CD4-positive, alpha-beta T cell treated with Interleukin-15 for 4 hours (primary cell): ENCODE data around the gene CNST.
"Not testable (repeated sequence)": the region's sequence is repeated elsewhere in the genome, so short reads cannot be mapped to it uniquely, and the experiment has no call there.

Source experiments
- DNase-seq: peaks from one replicate; pipeline ENCODE4 v3.0.0-alpha.2; 2020; ENCODE audit warnings: low spot score

Gene CNST

DNA sequence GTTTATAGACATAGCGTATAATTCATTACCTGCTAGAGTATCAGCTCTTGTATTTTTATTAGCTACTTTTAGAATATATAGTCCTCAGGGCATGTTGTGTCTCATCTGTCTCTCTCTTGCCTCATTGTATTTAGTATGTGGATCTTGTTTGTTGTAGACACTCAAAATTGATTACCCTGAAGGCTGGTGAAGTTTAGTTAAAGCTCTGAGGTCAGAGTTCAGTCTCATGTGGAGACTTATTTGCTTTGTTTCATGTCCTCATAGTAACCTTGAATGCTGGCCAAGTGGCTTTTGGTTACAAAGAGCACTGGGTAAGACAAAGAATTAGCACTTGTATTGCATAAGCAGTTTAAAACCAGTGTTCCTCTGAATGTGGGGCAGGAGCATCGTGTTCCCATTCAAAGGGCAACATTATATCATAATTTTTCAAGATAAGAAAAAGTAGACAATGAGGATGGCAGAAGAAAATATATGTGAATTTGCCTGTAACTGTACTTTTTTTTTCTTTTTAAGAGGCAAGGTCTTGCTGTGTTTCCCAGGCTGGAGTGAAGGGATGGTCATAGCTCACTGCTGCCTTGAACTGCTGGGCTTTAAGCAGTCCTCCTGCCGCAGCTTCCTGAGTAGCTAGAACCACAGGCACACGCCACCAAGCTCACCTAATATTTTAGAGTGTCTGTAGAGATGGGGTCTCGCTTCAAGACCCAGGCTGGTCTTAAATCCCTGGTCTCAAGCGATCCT is 17.4 kb downstream of the CNST start:
- no peak for DNase-seq

GRCh38 chr1:246587032-246587431 is 20.8 kb downstream of the CNST start:
- DNase-seq = no peak

DNA sequence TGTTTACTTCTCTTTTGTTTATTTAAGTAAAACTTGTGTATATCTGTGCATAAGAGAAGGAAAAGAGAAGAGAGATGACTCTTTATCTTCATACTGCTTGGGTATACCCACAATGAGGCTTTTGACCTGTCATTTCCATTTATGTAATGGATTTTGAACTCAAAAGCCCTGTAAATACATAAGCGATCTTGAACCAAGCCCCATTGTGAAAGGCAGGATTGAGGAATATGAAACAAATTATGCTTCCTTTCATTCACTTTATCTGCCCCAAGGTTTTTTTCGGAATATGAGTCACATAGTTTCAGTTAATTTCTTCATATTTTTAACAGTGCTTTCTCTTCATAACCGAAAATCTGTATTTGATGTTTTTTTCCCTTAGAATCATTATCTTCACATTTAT is 21.4 kb downstream of the CNST start:
- DNase-seq = no peak

- DNase-seq = no peak
Observed at GRCh38 chr1:246588159-246588721, 22.0 kb downstream of the CNST start.

GRCh38 chr1:246589919-246590318 is 23.7 kb downstream of the CNST start:
- not testable (repeated sequence) for DNase-seq

DNA sequence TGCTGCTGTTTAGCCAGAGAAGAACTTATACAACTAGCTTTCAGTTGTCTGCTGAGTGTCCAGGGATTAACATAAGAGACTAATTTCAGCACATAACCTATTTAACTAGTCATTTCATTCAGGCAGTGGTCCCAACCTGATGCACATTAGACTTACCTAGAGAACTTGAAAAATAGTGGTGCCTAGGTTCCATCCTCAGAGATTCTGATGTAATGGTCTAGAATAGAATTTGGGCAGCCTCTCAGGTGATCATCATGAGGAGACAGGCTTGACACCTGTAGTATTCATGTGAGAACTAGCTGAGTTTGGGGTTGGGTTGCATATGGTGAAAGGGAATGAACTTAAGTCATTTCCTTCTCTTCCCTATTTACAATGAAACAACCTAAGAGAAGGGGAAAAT is 24.8 kb downstream of the CNST start:
- no peak for DNase-seq

DNA sequence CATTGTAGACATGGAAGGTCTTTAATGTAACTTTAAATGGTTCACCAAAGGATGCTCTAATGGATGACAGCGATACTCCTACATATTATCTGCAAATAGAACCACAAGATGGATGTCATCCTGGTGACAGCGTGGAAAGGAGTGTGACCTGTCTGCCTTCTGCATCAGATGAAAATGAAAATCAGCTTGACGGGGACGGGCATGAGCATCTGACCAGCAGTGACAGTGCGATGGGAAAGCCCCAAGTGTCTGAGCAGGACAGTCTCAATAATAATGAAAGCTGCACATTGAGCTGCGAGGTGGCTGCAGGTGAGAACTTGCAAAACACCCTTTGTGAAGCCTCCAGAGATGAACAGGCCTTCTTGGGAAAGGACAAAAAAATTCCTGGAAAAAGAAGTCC is 25.2 kb downstream of the CNST start:
- no peak for DNase-seq

GRCh38 chr1:246591958-246592357 is 25.7 kb downstream of the CNST start:
- no peak for DNase-seq

DNA sequence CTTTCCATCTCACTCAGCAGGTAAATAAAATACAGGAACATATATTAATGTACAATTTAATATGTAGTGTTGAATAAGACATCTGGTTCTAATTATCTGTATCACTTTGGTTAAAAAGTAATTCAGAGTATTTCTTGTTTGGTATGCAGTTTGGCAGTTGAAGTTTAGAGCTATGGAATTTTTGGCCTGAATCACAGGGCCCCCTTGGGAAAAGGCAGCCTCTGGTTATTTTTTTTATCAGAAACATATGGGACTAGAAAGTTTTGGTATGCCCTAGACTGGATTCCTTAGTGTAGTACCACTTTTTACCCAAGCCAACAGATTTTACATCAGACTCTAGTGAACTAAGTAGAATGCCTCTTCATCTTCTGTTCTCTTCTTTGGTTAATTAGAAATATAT is 26.4 kb downstream of the CNST start:
- no peak for DNase-seq

DNA sequence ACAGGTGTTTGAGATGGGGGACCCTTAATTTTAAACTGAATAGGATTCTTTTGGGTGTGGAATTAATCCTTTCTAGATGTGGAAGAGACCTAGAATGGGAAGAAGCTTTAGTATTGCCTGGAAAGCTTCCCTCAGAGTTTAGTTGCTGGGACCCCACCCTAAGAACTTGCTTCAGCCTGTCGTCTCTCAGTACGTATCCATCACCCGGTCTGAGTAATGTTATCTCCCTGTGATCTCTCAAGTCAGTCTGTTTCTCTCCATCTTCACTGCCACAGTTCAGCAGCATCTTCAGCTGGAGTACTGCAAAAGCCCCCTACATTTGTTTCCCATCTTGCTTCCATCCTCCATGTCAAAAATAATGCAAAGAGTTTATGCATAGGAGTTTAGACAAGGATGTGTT is 28.9 kb downstream of the CNST start:
- no peak for DNase-seq

- no peak for DNase-seq
Observed at GRCh38 chr1:246597340-246597739, 31.1 kb downstream of the CNST start.

- no peak for DNase-seq
Observed at GRCh38 chr1:246597971-246598370, 31.7 kb downstream of the CNST start.

DNA sequence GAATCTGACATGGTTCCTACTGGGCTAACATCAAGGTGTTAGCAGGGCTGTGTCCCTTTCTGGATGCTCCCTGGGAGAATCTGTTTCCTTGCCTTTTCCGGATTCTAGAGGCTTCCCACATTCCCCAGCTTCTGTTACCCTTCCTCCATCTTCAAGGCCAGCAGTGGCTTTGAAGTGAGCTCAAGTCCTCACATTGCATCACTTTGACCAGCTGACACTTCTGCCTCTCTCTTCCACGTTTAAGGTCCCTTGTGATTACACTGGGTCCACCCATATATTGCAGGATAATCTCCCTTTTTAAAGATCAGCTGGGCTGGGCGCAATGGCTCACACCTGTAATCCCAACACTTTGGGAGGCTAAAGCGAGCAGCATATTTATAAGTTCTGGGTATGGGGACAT is 33.1 kb downstream of the CNST start:
- DNase-seq = no peak

- no peak for DNase-seq
Observed at GRCh38 chr1:246600579-246600978, 34.3 kb downstream of the CNST start.

- DNase-seq = peak; percentile 10
Observed at GRCh38 chr1:246602194-246602593, 35.9 kb downstream of the CNST start.

- not testable (repeated sequence) for DNase-seq
Observed at GRCh38 chr1:246605231-246605630, 39.0 kb downstream of the CNST start.

DNA sequence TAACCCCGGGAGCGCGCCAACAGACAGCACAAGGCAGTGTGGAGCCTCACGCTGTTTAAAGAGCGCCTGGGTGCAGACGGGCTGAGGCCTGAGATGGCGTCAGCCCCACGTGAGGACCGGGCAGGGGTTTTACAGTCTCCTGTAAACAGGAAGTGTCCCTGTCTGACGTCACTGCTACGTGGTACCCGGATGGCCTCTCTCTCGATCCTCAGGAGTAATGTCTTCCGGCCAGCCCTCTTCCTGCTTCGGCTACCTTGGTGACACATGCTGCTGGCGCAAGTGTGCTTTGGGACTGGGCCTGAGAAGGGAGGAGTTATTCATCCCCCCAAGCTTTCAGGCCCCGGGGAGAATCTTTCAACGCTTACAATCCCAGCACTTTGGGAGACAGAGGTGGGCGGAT is 41.2 kb downstream of the CNST start:
- DNase-seq = no peak

DNA sequence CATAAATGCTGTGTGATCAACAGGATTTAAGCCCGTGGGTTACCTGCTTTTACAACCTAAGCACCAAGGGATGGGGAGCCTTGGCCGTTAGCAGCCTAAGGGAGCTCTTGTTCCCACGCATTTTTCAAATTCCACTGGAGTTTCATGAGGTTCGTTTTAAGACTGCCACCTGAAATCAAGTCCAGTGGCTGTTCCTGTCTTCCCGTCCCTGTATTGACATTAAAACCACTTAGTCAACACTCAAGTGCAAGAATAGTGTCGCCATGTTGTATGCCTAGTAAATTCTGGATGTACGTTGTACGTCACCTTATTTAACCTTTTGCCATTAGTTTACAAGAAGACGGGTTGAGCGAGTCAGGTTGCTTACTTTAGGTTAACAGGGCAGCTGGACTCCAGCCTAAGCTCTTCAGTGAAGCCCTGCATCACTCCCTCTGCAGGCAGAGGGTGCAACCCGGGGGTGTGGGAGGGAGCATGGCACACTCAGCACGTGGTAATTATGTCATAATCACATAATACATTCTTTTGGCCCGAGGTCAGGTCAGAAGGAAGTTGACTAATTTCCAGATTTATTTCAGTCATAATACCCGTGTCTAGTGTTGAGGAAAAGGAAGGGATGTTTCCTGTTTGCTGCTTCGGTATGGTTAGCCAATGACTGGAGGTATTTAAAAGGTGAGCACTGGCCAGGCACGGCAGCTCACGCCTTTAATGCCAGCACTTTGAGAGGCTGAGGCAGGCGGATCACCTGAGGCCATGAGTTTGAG is 42.5 kb downstream of the CNST start:
- DNase-seq = peak; percentile 14

DNA sequence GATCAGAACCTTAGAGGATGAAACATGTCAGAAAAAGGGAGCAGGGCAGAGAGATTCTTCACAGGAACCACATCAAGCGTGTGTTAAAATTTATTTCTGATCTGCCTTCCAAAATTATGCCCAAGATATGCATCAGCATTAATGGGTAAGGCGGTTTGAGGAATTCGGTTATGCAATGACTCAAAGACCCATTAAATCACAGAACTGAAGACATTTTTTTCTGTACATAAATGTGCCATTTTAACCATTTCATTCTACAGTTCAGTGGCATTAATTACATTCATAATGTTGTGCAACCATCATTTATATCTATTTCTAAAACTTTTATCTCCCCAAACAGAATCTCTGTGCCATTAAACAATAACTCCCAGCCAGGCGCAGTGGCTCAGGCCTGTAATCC is 43.4 kb downstream of the CNST start:
- DNase-seq = no peak

- no peak for DNase-seq
Observed at GRCh38 chr1:246613096-246613758, 47.0 kb downstream of the CNST start.

DNA sequence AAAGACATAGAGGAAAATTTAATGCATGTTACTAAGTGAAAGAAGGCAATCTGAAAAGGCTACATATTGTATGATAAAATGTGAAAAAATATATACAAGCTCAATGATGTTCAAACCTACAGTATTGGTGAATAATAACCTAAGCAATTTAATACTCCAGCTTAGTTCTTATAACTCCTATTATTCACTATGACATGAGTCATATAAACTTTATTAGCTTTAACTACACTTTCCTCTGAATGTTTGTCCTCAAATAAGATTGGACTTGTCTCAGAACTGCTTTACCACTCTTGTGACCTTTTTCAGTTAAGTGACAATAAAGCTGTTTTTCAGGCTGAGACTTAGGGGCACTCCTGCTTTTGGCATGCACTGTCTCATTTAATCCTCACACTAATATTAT is 50.9 kb downstream of the CNST start:
- DNase-seq = no peak

DNA sequence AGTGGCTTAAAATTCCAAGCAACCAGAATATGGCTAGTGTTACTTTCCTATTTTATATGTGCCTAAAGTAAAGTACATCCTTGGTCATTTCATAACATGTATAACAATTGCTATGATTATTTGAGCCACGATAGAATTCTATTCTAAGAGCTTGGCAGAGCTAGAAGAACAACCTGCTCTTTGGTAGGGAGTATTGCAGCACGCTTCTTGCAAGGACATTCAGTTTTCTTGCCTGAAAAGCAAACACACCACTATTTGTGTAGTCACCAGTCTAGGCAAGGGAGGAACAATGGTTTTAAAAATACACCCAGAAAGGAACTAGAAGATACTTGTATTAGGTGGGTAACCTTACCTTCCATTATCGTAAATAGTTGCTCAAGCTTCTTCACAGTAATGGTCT is 51.5 kb downstream of the CNST start:
- DNase-seq = no peak
